Mesothelial cell of epicardium (in vitro differentiated cells): Measurements from ENCODE around the gene UNC119B. TPM values are rescaled to one million over a fixed set of nuclear protein-coding genes. Genes with fewer than 3 reads are reported as not detected.

Experiments used
- DNase-seq, 2 experiments: peaks; one replicate each; pipeline ENCODE4 v3.0.0; 2021; ENCODE audit warnings: low spot score in 2 of 2; ENCODE audit not compliant: unreplicated experiment in 2 of 2
- H3K27ac Mint-ChIP-seq: 2 replicates; pipeline ENCODE4 v1.8.0; 2021; ENCODE audit warnings: mixed read lengths
- H3K27me3 Mint-ChIP-seq: 2 replicates; pipeline ENCODE4 v1.8.0; 2021; ENCODE audit warnings: low read depth, mixed read lengths
- H3K36me3 Mint-ChIP-seq: 2 replicates; pipeline ENCODE4 v1.8.0; 2021; ENCODE audit warnings: mixed read lengths
- H3K4me1 Mint-ChIP-seq: 2 replicates; pipeline ENCODE4 v1.8.0; 2021; ENCODE audit warnings: mixed read lengths
- H3K4me3 Mint-ChIP-seq: 2 replicates; pipeline ENCODE4 v1.8.0; 2021; ENCODE audit warnings: mild to moderate bottlenecking, moderate library complexity, mixed read lengths
- H3K9me3 Mint-ChIP-seq: 2 replicates; pipeline ENCODE4 v1.8.0; 2021; ENCODE audit warnings: mixed read lengths
- CTCF ChIP-seq: fragments of 200-600 bp; sonication (generic); IDR thresholded peaks from one replicate; pipeline ENCODE4 v1.5.0; 2021; ENCODE audit warnings: antibody characterized with exemption; ENCODE audit not compliant: unreplicated experiment
- total RNA-seq: library from RNA; stranded (reverse); gene quantifications from 3 replicates; pipeline ENCODE4 v1.2.1, GENCODE V29; 2021

Gene UNC119B
- total RNA-seq, 1 donor from 2014 or later = 35.0 TPM

GRCh38 chr12:120739821-120740613, 29.8 kb downstream of the UNC119B start:
- no peak for TF ChIP-seq CTCF
- Mint-ChIP-seq H3K27ac (no peak overlapping the region), H3K27me3 (no peaks in the 10 kb centered on the region), H3K4me1 (no peaks in the 10 kb centered on the region), H3K36me3 (peaks cover 2% of the 10 kb centered on the region), H3K4me3 (no peak overlapping the region), H3K9me3 (no peaks in the 10 kb centered on the region)
- DNase-seq = no peak

- no peak for DNase-seq
- no peak overlapping the region for H3K27ac Mint-ChIP-seq
- TF ChIP-seq CTCF = no peak
- peaks cover 2% of the 10 kb centered on the region for H3K36me3 Mint-ChIP-seq
- no peaks in the 10 kb centered on the region for H3K27me3 Mint-ChIP-seq
- H3K4me3 Mint-ChIP-seq = no peak overlapping the region
- H3K9me3 Mint-ChIP-seq = no peaks in the 10 kb centered on the region
- H3K4me1 Mint-ChIP-seq = no peaks in the 10 kb centered on the region
These were observed 30.6 kb downstream of the UNC119B start for GRCh38 chr12:120740871-120741270.

- no peaks in the 10 kb centered on the region for H3K9me3 Mint-ChIP-seq
- H3K27ac Mint-ChIP-seq = no peak overlapping the region
- no peak overlapping the region for H3K4me3 Mint-ChIP-seq
- TF ChIP-seq CTCF = no peak
- H3K27me3 Mint-ChIP-seq = no peaks in the 10 kb centered on the region
- H3K4me1 Mint-ChIP-seq = no peaks in the 10 kb centered on the region
- H3K36me3 Mint-ChIP-seq = no peaks in the 10 kb centered on the region
- DNase-seq = no peak
These were observed 31.5 kb downstream of the UNC119B start for GRCh38 chr12:120741476-120742421.

- Mint-ChIP-seq H3K36me3 (no peaks in the 10 kb centered on the region), H3K4me3 (no peak overlapping the region), H3K9me3 (no peaks in the 10 kb centered on the region), H3K27ac (no peak overlapping the region), H3K27me3 (no peaks in the 10 kb centered on the region), H3K4me1 (no peaks in the 10 kb centered on the region)
- DNase-seq = no peak
- TF ChIP-seq CTCF = no peak
These were observed 34.8 kb downstream of the UNC119B start for GRCh38 chr12:120744922-120745493.

- no peak overlapping the region for H3K4me3 Mint-ChIP-seq
- no peak for DNase-seq
- H3K27ac Mint-ChIP-seq = no peak overlapping the region
- no peaks in the 10 kb centered on the region for H3K36me3 Mint-ChIP-seq
- no peaks in the 10 kb centered on the region for H3K27me3 Mint-ChIP-seq
- H3K4me1 Mint-ChIP-seq = no peaks in the 10 kb centered on the region
- H3K9me3 Mint-ChIP-seq = no peaks in the 10 kb centered on the region
- TF ChIP-seq CTCF = no peak
These were observed 38.0 kb downstream of the UNC119B start for GRCh38 chr12:120748242-120748641.
